ENCODE data around the gene ABHD2. TPM values are rescaled to one million over a fixed set of nuclear protein-coding genes. Genes with fewer than 3 reads are reported as not detected.

The ABHD2 gene
- total RNA-seq, 4 donors from 2014 or later, result 27.4 to 117 (median 54.2) TPM

DNA sequence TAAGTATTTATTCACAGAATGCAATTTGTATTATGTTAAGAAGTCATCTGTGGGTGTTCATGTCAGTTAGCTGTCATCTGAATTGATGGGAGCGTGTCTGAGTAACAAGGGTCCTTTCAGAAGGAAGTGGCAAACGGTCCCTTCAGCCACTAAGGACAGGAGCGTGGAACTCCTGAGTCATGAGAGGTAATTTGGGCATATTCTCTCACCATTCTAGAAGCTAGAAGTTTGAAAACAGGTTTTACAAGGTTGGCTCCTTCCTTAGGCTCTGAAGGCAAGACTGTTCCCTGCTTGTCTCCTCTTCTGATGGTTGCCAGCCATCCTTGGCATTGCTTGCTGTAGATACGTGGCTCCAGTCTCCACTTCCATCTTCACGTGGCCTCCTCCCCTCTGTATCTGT is 19.7 kb downstream of the ABHD2 start:
- intact Hi-C loops (cut with DNase I; ENCODE audit: low total_unique reads), result no loop called here
- DNase-seq, result no peak

GRCh38 chr15:89108835-89109234 is 20.6 kb downstream of the ABHD2 start:
- Histone ChIP-seq H3K4me3 (no peak overlapping the region), H3K27me3 (no peaks in the 10 kb centered on the region), H3K36me3 (no peaks in the 10 kb centered on the region), H3K27ac (peak overlapping the region; percentile 36 to 88), H3K9me3 (no peaks in the 10 kb centered on the region), H3K4me1 (peaks cover 12 to 13% of the 10 kb centered on the region in 2 donors)
- no peak for TF ChIP-seq CTCF (IDR thresholded peaks at IDR 0.05)
- no peak for TF ChIP-seq POLR2A (IDR thresholded peaks at IDR 0.05)
- DNase-seq, result no peak
- intact Hi-C loops (cut with DNase I; ENCODE audit: low total_unique reads), result no loop called here

More for the DNA sequence above, 19.7 kb downstream of the ABHD2 start:
- peaks cover 14 to 22% of the 10 kb centered on the region in 2 donors for H3K4me1 ChIP-seq
- no peak overlapping the region for H3K4me3 ChIP-seq
- no peaks in the 10 kb centered on the region for H3K27me3 ChIP-seq
- no peak for TF ChIP-seq POLR2A (IDR thresholded peaks at IDR 0.05)
- no peak for TF ChIP-seq CTCF (IDR thresholded peaks at IDR 0.05)
- H3K9me3 ChIP-seq, result no peaks in the 10 kb centered on the region
- peak overlapping the region; percentile 44 to 88 for H3K27ac ChIP-seq
- no peaks in the 10 kb centered on the region for H3K36me3 ChIP-seq

- Histone ChIP-seq H3K9me3 (no peaks in the 10 kb centered on the region), H3K27ac (peak overlapping the region in 1 of 2 donors; percentile 88), H3K4me3 (no peak overlapping the region), H3K36me3 (no peaks in the 10 kb centered on the region), H3K4me1 (peaks cover 8 to 9% of the 10 kb centered on the region in 2 donors), H3K27me3 (no peaks in the 10 kb centered on the region)
- no peak for TF ChIP-seq CTCF (IDR thresholded peaks at IDR 0.05)
- no peak for TF ChIP-seq POLR2A (IDR thresholded peaks at IDR 0.05)
- DNase-seq, result no peak
- intact Hi-C loops (cut with DNase I; ENCODE audit: low total_unique reads), result no loop called here
Measured at GRCh38 chr15:89109238-89109637, 21.0 kb downstream of the ABHD2 start.

DNA sequence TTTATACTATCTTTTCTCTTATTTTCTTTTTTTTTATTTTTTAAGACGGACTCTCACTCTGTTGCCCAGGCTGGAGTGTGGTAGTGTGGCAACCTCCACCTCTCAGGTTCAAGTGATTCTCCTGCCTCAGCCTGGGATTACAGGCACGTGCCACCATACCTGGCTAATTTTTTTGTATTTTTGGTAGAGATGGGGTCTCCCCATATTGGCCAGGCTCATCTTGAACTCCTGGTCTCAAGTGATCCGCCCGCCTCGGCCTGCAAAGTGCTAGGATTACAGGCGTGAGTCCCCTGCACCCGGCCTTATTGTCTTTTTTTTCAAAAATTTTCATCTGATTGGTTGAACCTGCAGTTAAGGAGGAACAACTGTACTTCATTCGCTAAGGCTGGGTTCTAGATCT is 21.8 kb downstream of the ABHD2 start:
- TF ChIP-seq POLR2A (IDR thresholded peaks at IDR 0.05), result no peak
- TF ChIP-seq CTCF (IDR thresholded peaks at IDR 0.05), result no peak
- no peak for DNase-seq
- intact Hi-C loops (cut with DNase I; ENCODE audit: low total_unique reads), result no loop called here
- Histone ChIP-seq H3K27me3 (no peaks in the 10 kb centered on the region), H3K27ac (no peak overlapping the region), H3K9me3 (no peaks in the 10 kb centered on the region), H3K4me1 (peaks cover 5 to 6% of the 10 kb centered on the region in 2 donors), H3K4me3 (no peak overlapping the region), H3K36me3 (no peaks in the 10 kb centered on the region)

- no peaks in the 10 kb centered on the region for H3K36me3 ChIP-seq
- intact Hi-C loops (cut with DNase I; ENCODE audit: low total_unique reads), result no loop called here
- peak overlapping the region in 1 of 2 donors; percentile 66 for H3K27ac ChIP-seq
- H3K4me1 ChIP-seq, result peaks cover 0 to 5% of the 10 kb centered on the region in 2 donors
- no peak for DNase-seq
- H3K27me3 ChIP-seq, result no peaks in the 10 kb centered on the region
- no peak for TF ChIP-seq CTCF (IDR thresholded peaks at IDR 0.05)
- no peak for TF ChIP-seq POLR2A (IDR thresholded peaks at IDR 0.05)
- H3K4me3 ChIP-seq, result no peak overlapping the region
- H3K9me3 ChIP-seq, result no peaks in the 10 kb centered on the region
Measured at GRCh38 chr15:89111352-89111751, 23.1 kb downstream of the ABHD2 start.
